Measurements from ENCODE around the gene MACROD2. TPM values are rescaled to one million over a fixed set of nuclear protein-coding genes. Genes with fewer than 3 reads are reported as not detected.

MACROD2 gene
- total RNA-seq, 4 donors from 2014 or later: 1.8 to 4.8 (median 2.9) TPM

GRCh38 chr20:15076785-15077184 lies 1081.5 kb downstream of the MACROD2 start:
- Histone ChIP-seq H3K9me3 (no peaks in the 10 kb centered on the region), H3K4me3 (no peak overlapping the region), H3K4me1 (no peaks in the 10 kb centered on the region), H3K27me3 (no peaks in the 10 kb centered on the region), H3K36me3 (no peaks in the 10 kb centered on the region), H3K27ac (no peak overlapping the region)
- intact Hi-C loops (cut with DNase I): no loop called here
- WGBS, 2 donors: 85 to 95% methylated on average over 1 of the region's 1 CpG
- no peak for DNase-seq
- no peak for TF ChIP-seq POLR2A (IDR thresholded peaks at IDR 0.05)
- TF ChIP-seq, protein P1, sequence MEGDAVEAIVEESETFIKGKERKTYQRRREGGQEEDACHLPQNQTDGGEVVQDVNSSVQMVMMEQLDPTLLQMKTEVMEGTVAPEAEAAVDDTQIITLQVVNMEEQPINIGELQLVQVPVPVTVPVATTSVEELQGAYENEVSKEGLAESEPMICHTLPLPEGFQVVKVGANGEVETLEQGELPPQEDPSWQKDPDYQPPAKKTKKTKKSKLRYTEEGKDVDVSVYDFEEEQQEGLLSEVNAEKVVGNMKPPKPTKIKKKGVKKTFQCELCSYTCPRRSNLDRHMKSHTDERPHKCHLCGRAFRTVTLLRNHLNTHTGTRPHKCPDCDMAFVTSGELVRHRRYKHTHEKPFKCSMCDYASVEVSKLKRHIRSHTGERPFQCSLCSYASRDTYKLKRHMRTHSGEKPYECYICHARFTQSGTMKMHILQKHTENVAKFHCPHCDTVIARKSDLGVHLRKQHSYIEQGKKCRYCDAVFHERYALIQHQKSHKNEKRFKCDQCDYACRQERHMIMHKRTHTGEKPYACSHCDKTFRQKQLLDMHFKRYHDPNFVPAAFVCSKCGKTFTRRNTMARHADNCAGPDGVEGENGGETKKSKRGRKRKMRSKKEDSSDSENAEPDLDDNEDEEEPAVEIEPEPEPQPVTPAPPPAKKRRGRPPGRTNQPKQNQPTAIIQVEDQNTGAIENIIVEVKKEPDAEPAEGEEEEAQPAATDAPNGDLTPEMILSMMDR (IDR thresholded peaks at IDR 0.05): no peak

DNA sequence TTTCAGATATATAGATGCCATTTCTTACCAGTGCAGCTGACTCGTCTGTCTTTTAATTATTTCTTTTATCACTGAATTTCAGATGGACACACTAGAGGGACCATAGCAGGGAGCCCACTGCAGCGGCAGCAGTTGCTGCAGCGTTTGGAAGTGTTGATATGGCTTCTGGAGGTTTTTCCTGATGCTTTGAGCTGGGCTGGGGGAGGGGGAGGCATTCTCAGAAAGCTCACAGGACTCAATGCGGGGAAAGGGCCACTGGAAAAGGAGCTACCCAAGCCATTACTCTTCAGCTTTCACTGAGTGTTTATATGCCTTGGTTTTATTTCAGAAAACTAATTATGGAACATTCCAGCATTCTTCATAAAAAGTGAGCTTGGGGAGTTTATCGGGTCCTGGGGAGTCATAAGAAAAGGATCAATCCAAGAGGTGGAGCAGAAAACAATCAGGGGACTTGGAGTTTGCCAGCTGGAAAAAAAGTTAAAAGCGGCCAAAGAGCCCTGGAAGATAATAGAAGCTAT lies 1082.5 kb downstream of the MACROD2 start:
- H3K27ac ChIP-seq: no peak overlapping the region
- TF ChIP-seq, protein P1 (IDR thresholded peaks at IDR 0.05): no peak
- no peak for TF ChIP-seq POLR2A (IDR thresholded peaks at IDR 0.05)
- no peaks in the 10 kb centered on the region for H3K4me1 ChIP-seq
- H3K36me3 ChIP-seq: no peaks in the 10 kb centered on the region
- DNase-seq: no peak
- no peak overlapping the region for H3K4me3 ChIP-seq
- intact Hi-C loops (cut with DNase I): no loop called here
- H3K9me3 ChIP-seq: no peaks in the 10 kb centered on the region
- WGBS, 2 donors: 66 to 80% methylated on average over 5 to 6 of the region's 6 CpGs
- H3K27me3 ChIP-seq: no peaks in the 10 kb centered on the region

DNA sequence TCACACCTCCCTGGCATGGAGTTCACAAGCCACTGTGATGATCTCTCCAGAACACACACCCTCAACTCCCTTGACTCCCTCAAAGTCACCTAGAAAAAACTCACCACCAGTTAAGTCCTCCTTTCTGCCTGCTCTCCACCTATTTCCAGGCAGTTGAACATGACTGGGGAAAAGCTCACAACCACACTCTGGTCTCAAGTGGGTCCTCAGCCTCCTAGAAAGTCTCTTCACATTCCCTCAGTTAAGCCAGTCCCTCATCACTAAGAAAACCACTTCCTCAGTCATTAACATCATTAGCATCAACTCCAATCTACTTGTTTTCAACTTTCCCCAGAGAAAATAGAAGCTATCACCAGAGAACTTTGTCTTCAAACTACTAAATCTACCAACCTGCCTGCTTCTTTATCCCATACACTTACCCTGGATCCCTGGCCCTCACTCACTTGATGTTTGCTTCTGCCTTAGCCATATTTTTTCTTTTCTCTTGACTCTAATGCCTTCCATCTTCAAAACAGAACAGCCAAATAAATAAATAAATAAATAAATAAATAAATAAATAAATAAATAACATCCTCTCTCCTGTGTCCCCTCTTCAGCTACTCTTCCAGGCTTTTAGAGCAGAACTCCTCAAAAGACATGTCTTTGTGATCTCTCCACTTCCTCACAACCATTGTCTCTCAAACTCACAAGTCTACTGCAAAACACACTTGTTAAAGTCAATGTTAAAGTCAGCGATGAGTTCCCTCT lies 1084.5 kb downstream of the MACROD2 start:
- H3K9me3 ChIP-seq: no peaks in the 10 kb centered on the region
- H3K4me1 ChIP-seq: no peaks in the 10 kb centered on the region
- WGBS, 2 donors: 92 to 94% methylated on average over 1 of the region's 1 CpG
- H3K27me3 ChIP-seq: no peaks in the 10 kb centered on the region
- DNase-seq: no peak
- intact Hi-C loops (cut with DNase I): no loop called here
- no peaks in the 10 kb centered on the region for H3K36me3 ChIP-seq
- H3K4me3 ChIP-seq: no peak overlapping the region
- no peak overlapping the region for H3K27ac ChIP-seq
- TF ChIP-seq, protein P1 (IDR thresholded peaks at IDR 0.05): no peak
- TF ChIP-seq POLR2A (IDR thresholded peaks at IDR 0.05): no peak

GRCh38 chr20:15081261-15081660 lies 1085.9 kb downstream of the MACROD2 start:
- Histone ChIP-seq H3K27me3 (no peaks in the 10 kb centered on the region), H3K27ac (no peak overlapping the region), H3K36me3 (no peaks in the 10 kb centered on the region), H3K9me3 (no peaks in the 10 kb centered on the region), H3K4me1 (no peaks in the 10 kb centered on the region), H3K4me3 (no peak overlapping the region)
- intact Hi-C loops (cut with DNase I): no loop called here
- TF ChIP-seq, protein P1 (IDR thresholded peaks at IDR 0.05): no peak
- no peak for TF ChIP-seq POLR2A (IDR thresholded peaks at IDR 0.05)
- 11 to 27% methylated on average over 1 of the region's 1 CpG for whole genome bisulfite sequencing, 2 donors
- no peak for DNase-seq

GRCh38 chr20:15091421-15092037 lies 1096.2 kb downstream of the MACROD2 start:
- no peak for DNase-seq
- intact Hi-C loops (cut with DNase I): no loop called here
- Histone ChIP-seq H3K27me3 (no peaks in the 10 kb centered on the region), H3K9me3 (no peaks in the 10 kb centered on the region), H3K27ac (no peak overlapping the region), H3K4me1 (no peaks in the 10 kb centered on the region), H3K4me3 (no peak overlapping the region), H3K36me3 (no peaks in the 10 kb centered on the region)
- 72 to 81% methylated on average over 4 of the region's 4 CpGs for WGBS, 2 donors
- TF ChIP-seq, protein P1 (IDR thresholded peaks at IDR 0.05): no peak
- no peak for TF ChIP-seq POLR2A (IDR thresholded peaks at IDR 0.05)
